HepG2 (cell line): ENCODE results near the gene SPRED3. TPM values are rescaled to one million over a fixed set of nuclear protein-coding genes. Genes with fewer than 3 reads are reported as not detected.

ENCODE experiments used
- ATAC-seq: fragments of 200-7000 bp; cut with Tn5 transposase; 3 replicates; pipeline ENCODE4 v1.9.1; 2020; ENCODE audit warnings: mild to moderate bottlenecking, moderate library complexity
- BruUV-seq: library from RNA; stranded (reverse); fragments of 400-500 nt; replicated peaks from 2 replicates; lab custom pipeline; 2021; lab: Mats Ljungman, UMichigan
- CTCF ChIA-PET: fragments of 300-600 bp; formaldehyde crosslinking; extraction: SDS; loops from one replicate; lab custom pipeline; 2021; ENCODE audit warnings: low total read pairs, inconsistent platforms, low intra/inter-chr PET ratio; lab: Yijun Ruan, JAX
- POLR2A ChIA-PET: fragments of 350-600 bp; sonication (Branson Sonifier 250); formaldehyde crosslinking; loops from one replicate; lab custom pipeline; 2020; ENCODE audit warnings: antibody characterized with exemption, inconsistent platforms; lab: Yijun Ruan, JAX
- DNase-seq: peaks from one replicate; pipeline ENCODE4 v3.0.0-alpha.2; 2015; ENCODE audit warnings: low spot score
- FAIRE-seq: peaks from 3 replicates; lab custom pipeline; 2011; peaks lifted over from hg19 to GRCh38; lab: Jason Lieb, UNC
- H2AFZ ChIP-seq: one replicate; pipeline ENCODE4 v1.6.1; 2011; ENCODE audit warnings: low read length, inconsistent platforms
- H3K27ac ChIP-seq: fragments of 300-600 bp; 3 replicates; pipeline ENCODE4 v1.8.0; 2011; ENCODE audit warnings: mixed run types, mild to moderate bottlenecking, mixed read lengths, low read length, inconsistent platforms; ENCODE audit not compliant: insufficient read depth; ENCODE audit errors: extremely low read length
- H3K27me3 ChIP-seq, 2 experiments: fragments of 200-600 bp in 1 of 2; 2 replicates in 1 of 2; 3 replicates in 1 of 2; pipeline versions ENCODE4 v1.6.0 to v1.8.0; 2011; ENCODE audit warnings: low read length in 2 of 2, mild to moderate bottlenecking in 2 of 2, moderate library complexity in 2 of 2, inconsistent platforms in 1 of 2; ENCODE audit not compliant: insufficient read depth in 2 of 2, control insufficient read depth in 1 of 2
- H3K36me3 ChIP-seq, 2 experiments: fragments of 200-600 bp in 1 of 2; replicated peaks in 1 of 2; 2 replicates in 1 of 2; 3 replicates in 1 of 2; pipeline versions ENCODE4 v1.5.1 to v1.8.0; 2011; ENCODE audit warnings: low read length in 2 of 2, inconsistent platforms in 1 of 2; ENCODE audit not compliant: insufficient read depth in 2 of 2, control insufficient read depth in 1 of 2
- H3K4me1 ChIP-seq: 2 replicates; pipeline ENCODE4 v1.5.1; 2012; ENCODE audit warnings: low read length, inconsistent platforms; ENCODE audit not compliant: insufficient read depth
- H3K4me2 ChIP-seq: 2 replicates; pipeline ENCODE4 v1.6.0; 2011; ENCODE audit warnings: low read depth, low read length, inconsistent platforms
- H3K4me3 ChIP-seq, 3 experiments: fragments of 200-600 bp in 1 of 3; sonication (generic), shearing (Covaris generic) in 1 of 3; replicated peaks in 1 of 3; 2 replicates each; pipeline ENCODE4 v1.5.1; 2011 to 2016; ENCODE audit warnings: low read length in 3 of 3, inconsistent platforms in 2 of 3, low read depth in 2 of 3, mild to moderate bottlenecking in 2 of 3, control low read depth in 1 of 3, mixed read lengths in 1 of 3; ENCODE audit not compliant: insufficient read depth in 1 of 3
- H3K79me2 ChIP-seq: one replicate; pipeline ENCODE4 v1.6.1; 2011; ENCODE audit warnings: low read length, inconsistent platforms; ENCODE audit not compliant: insufficient read depth
- H3K9ac ChIP-seq: 2 replicates; pipeline ENCODE4 v1.6.0; 2011; ENCODE audit warnings: mild to moderate bottlenecking, low read depth, low read length, inconsistent platforms; ENCODE audit not compliant: insufficient read depth
- H3K9me3 ChIP-seq: 2 replicates; pipeline ENCODE4 v1.5.1; 2012; ENCODE audit warnings: mild to moderate bottlenecking, low read length
- H4K20me1 ChIP-seq: 2 replicates; pipeline ENCODE4 v1.6.0; 2011; ENCODE audit warnings: inconsistent platforms, mild to moderate bottlenecking, low read length, moderate library complexity; ENCODE audit not compliant: insufficient read depth
- CBX5 ChIP-seq: sonication (generic); formaldehyde crosslinking; IDR thresholded peaks from 2 replicates; pipeline ENCODE4 v1.4.0; 2020; ENCODE audit warnings: missing genetic modification reagents, borderline replicate concordance
- FOXA1 ChIP-seq, 2 experiments: fragments of 450-650 bp in 1 of 2; sonication (generic) in 1 of 2; formaldehyde crosslinking in 1 of 2; IDR thresholded peaks; 2 replicates each; pipeline versions ENCODE4 v1.4.0 to v1.6.1; 2016 to 2020; ENCODE audit warnings: missing genetic modification reagents in 1 of 2
- HOXA3 ChIP-seq: sonication (generic); formaldehyde crosslinking; IDR thresholded peaks from 2 replicates; pipeline ENCODE4 v1.5.0; 2020; ENCODE audit warnings: missing genetic modification reagents
- IKZF5 ChIP-seq: IDR thresholded peaks from 2 replicates; pipeline ENCODE4 v1.6.1; 2018; ENCODE audit warnings: missing genetic modification reagents, mild to moderate bottlenecking, missing compliant biosample characterization
- MTF1 ChIP-seq: sonication (generic); formaldehyde crosslinking; IDR thresholded peaks from 2 replicates; pipeline ENCODE4 v1.5.0; 2020; ENCODE audit warnings: missing genetic modification reagents
- PITX1 ChIP-seq: sonication (generic); formaldehyde crosslinking; IDR thresholded peaks from 2 replicates; pipeline ENCODE4 v1.5.1; 2020; ENCODE audit warnings: mild to moderate bottlenecking, missing genetic modification reagents
- SETDB1 ChIP-seq: sonication (generic); formaldehyde crosslinking; IDR thresholded peaks from 2 replicates; pipeline ENCODE4 v1.5.1; 2020; ENCODE audit warnings: missing genetic modification reagents, mild to moderate bottlenecking, borderline replicate concordance
- ZBED4 ChIP-seq: sonication (generic); formaldehyde crosslinking; IDR thresholded peaks from 2 replicates; pipeline ENCODE4 v1.4.0; 2020; ENCODE audit warnings: missing genetic modification reagents, borderline replicate concordance
- ZBTB20 ChIP-seq: sonication (generic); formaldehyde crosslinking; IDR thresholded peaks from 2 replicates; pipeline ENCODE4 v1.8.1; 2023; ENCODE audit warnings: missing genetic modification reagents, low read depth, mild to moderate bottlenecking, borderline replicate concordance
- ZNF460 ChIP-seq: sonication (generic); formaldehyde crosslinking; IDR thresholded peaks from 2 replicates; pipeline ENCODE4 v1.5.1; 2020; ENCODE audit warnings: missing genetic modification reagents, mild to moderate bottlenecking, borderline replicate concordance
- ZNF546 ChIP-seq: sonication (generic); formaldehyde crosslinking; conservative IDR thresholded peaks from 2 replicates; pipeline ENCODE4 v1.8.1; 2023; ENCODE audit warnings: mild to moderate bottlenecking, missing genetic modification reagents
- ZNF768 ChIP-seq: sonication (generic); formaldehyde crosslinking; IDR thresholded peaks from 2 replicates; pipeline ENCODE4 v1.4.0; 2020; ENCODE audit warnings: missing genetic modification reagents
- WGBS: methylation state at CpG from one replicate; pipeline ENCODE4 v1.1.6; 2017; ENCODE audit warnings: low lambda C conversion rate; 5-methylcytosine and 5-hydroxymethylcytosine counted together
- in situ Hi-C: cut with HindIII; loops from 2 replicates; pipeline ENCODE4 v1.10.0; 2017; ENCODE audit warnings: low pct_unique_long_range_greater_than_20kb; ENCODE audit not compliant: extremely low pct_ligation_motif_present
- intact Hi-C: fragments of 100-400 bp; cut with micrococcal nuclease; formaldehyde crosslinking; loops from one replicate; pipeline ENCODE4 v1.10.0; 2022; ENCODE audit not compliant: unreplicated experiment
- polyA plus RNA-seq, 8 experiments: library from polyadenylated mRNA; depleted of rRNA in 3 of 8; stranded (reverse) in 7 of 8; unstranded in 1 of 8; fragments of >200 nt; fragmentation: Illumina TruSeq in 4 of 8; extraction: Trizol in 4 of 8; gene quantifications; 2 replicates each; pipeline versions ENCODE4 v1.2.1 to v1.2.3, GENCODE V29; 2011 to 2016; ENCODE audit warnings: low read depth in 4 of 8, missing spikeins in 1 of 8, mixed read lengths in 1 of 8; ENCODE audit not compliant: insufficient read depth in 1 of 8
- total RNA-seq, 5 experiments: library from RNA; depleted of rRNA; stranded (reverse); fragments of >200 nt; fragmentation: Illumina TruSeq; extraction: Trizol; gene quantifications; 2 replicates each; pipeline ENCODE4 v1.2.3, GENCODE V29; 2016; ENCODE audit warnings: low read depth in 1 of 5

Gene SPRED3
- total and polyA plus RNA-seq, 2 of the 13 experiments (the other 11 are each of a cell fraction or from before 2014, with no cell fraction given) = 0.15 to 0.17 TPM

- Histone ChIP-seq H3K4me1 (no peaks in the 10 kb centered on the region), H4K20me1 (no peaks in the 10 kb centered on the region), H3K9ac (no peak overlapping the region), H2AFZ (no peak overlapping the region), H3K27ac (no peak overlapping the region), H3K4me2 (no peak overlapping the region), H3K36me3 (no peaks in the 10 kb centered on the region), H3K4me3 (no peak overlapping the region), H3K9me3 (no peaks in the 10 kb centered on the region), H3K27me3 (peaks cover 3 to 21% of the 10 kb centered on the region in 2 experiments; a peak in 3 of 5 replicates), H3K79me2 (no peaks in the 10 kb centered on the region)
- CTCF ChIA-PET = no interaction called here
- FAIRE-seq (no peak), DNase-seq (no peak), ATAC-seq (no peak; the same call in 2 of the 3 replicates)
- no TSS peak for BruUV-seq
- no peak for TF ChIP-seq HOXA3 (CRISPR knock-in tag)
- peak; percentile 68 for TF ChIP-seq ZNF768
- no peak for TF ChIP-seq ZNF460 (CRISPR knock-in tag)
- TF ChIP-seq SETDB1 = no peak
- intact Hi-C loops (no loop called here), in situ Hi-C loops (no loop called here)
- WGBS = 1% methylated on average over 4 of the region's 7 CpGs
- POLR2A ChIA-PET = no interaction called here
Measured at GRCh38 chr19:38425222-38425809, 36.8 kb downstream of the SPRED3 start.

- H3K27ac ChIP-seq = no peak within 1 kb of the TSS
- 54% methylated on average over 18 of the region's 20 CpGs for WGBS
- in situ Hi-C loops (no loop called here), intact Hi-C loops (no loop called here)
- BruUV-seq = no TSS peak
- no peak within 1 kb of the TSS for H3K4me3 ChIP-seq
- H3K79me2 ChIP-seq = no peaks in the 10 kb centered on the region
- no peaks in the 10 kb centered on the region for H4K20me1 ChIP-seq
- H3K4me2 ChIP-seq = no peak within 1 kb of the TSS
- no peak within 1 kb of the TSS for H3K9ac ChIP-seq
- ChIA-PET CTCF (no interaction called here), POLR2A (no interaction called here)
- H2AFZ ChIP-seq = no peak within 1 kb of the TSS
- no peaks in the 10 kb centered on the region for H3K9me3 ChIP-seq
- DNase-seq = no peak
- no peaks in the 10 kb centered on the region for H3K36me3 ChIP-seq
- FAIRE-seq = no peak
- ATAC-seq = no peak; the same call in 2 of the 3 replicates
- peaks cover under 1 to 16% of the 10 kb centered on the region in 2 experiments; a peak in 3 of 5 replicates for H3K27me3 ChIP-seq
- no peaks in the 10 kb centered on the region for H3K4me1 ChIP-seq
- TF ChIP-seq HOXA3 (CRISPR knock-in tag) = no peak
- no peak for TF ChIP-seq CBX5
- no peak for TF ChIP-seq IKZF5 (CRISPR knock-in tag)
- TF ChIP-seq MTF1 = no peak
- no peak for TF ChIP-seq ZNF546 (CRISPR knock-in tag)
- no peak for TF ChIP-seq PITX1
- no peak for TF ChIP-seq FOXA1 (IDR thresholded peaks at IDR 0.05)
- TF ChIP-seq FOXA1 (CRISPR knock-in tag; IDR thresholded peaks at IDR 0.05) = no peak
- TF ChIP-seq ZBED4 (CRISPR knock-in tag) = no peak
- TF ChIP-seq ZBTB20 = no peak
Measured at GRCh38 chr19:38425810-38426466, 37.4 kb downstream of the SPRED3 start, which contains the start of gene RASGRP4. Gene RASGRP4, minus strand, starts transcription at chr19:38426219. Its CDS starts 128 bp downstream, at chr19:38426091.
